Stimulated activated CD4-positive, alpha-beta T cell treated with anti-CD3 and anti-CD28 coated beads, Interleukin-4, amount 100 ng/mL, for 48 hours (primary cell): Measurements from ENCODE around the gene RPE65.
"Not testable (repeated sequence)": the region's sequence is repeated elsewhere in the genome, so short reads cannot be mapped to it uniquely, and the experiment has no call there.

Experiments used
- DNase-seq, 2 donors: peaks; one replicate each; pipeline ENCODE4 v3.0.0-alpha.2; 2020; ENCODE audit warnings: low read depth in 2 of 2

Gene RPE65

DNA sequence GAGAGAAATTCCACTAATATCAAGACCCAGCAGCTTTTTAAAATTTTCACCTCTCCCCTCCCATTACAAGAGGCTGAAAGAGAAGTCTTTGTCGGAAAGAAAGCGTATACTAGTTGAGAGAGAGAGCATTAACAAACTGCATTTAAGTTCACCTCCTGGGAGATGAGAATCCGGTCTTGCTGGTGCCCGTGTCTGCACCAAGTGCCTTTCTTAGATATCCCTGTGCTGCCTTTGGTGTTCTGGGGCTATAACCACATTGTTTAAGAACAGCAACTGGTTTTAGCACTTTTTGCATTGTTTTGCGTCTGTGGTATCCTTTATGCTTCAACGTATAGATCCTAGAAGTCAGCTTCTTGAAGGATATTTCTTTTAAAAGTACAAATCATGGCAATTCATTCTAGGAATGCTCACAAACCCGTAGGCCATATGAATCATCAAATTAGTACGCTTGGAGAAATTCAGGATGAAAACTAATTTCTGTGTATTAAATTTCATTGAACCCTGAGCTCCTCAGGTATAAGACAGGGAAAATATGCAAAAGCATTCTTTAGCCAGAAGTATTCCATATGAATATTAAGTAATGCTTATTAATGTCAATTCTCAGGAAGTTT, 3.4 kb upstream of the RPE65 start:
- DNase-seq, result no peak

DNA sequence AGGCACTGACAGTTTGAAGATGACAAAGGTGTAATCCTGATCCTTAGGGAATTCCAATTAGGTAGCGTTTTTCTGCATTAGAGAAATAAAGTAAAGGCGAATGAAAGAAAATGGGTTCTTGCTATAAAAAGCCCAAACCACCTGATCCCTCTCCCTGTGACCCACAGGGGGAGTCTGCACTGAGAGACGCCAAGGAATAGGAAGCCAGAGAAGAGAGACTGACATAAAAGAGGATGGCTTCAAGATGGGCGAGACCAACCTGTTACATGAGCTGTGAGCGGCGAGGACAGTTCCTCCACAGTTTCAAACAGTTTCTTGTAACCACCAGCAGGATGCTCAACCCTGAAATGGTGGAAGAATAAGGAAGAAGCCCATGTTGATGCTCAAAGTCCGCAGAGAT, 1.4 kb downstream of the RPE65 start:
- DNase-seq, result no peak

DNA sequence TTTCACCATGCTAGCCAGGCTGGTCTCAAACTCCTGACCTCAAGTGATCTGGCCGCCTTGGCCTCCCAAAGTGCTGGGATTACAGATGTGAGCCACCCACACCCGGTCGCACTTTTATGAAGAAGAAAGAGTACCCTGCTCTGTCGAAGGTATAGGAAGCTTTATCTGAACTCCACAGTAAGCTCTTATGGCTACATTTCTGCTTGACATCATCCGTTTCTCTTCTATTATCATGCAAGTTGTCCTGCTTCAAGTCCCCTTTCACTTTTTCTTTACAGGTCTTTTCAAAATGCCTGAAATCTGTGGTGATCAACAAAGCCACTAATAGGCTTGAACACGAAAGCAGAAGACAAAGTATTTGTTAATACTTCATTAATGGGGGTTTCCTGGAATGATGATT, 4.0 kb downstream of the RPE65 start:
- DNase-seq, result no peak

DNA sequence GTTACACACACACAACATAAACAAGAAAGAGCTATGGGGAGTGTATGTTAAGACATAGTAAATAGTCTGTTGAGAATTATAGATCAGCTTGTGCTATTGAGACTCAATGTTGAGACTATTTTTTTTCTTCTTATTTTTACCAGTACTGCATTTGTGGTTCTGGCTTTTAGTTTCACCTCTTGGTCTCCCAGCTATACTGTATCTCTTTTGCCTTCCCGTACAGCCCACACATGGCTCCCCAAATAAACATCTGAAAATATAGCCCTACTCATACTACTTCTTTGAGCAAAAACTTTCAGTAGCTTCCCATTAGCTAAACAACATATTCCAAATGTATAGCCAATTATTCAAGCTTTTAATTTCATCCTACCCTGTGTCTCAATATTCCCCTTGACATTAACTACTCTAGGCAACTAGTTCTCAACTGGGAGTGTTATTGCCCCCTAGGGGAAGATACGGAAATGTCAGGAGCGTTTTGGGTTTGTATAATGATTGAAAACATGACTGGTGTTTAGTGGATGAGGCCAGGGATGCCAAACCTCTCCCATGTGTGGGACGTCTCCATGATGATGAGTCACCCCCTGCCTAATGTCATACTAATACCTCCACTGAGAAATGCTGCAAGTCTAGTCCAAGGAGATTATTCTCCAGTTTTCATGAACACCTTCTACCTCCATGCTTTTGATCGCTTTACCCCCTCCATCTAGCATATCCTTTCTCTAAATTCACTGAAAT, 6.8 kb downstream of the RPE65 start:
- no peak for DNase-seq

DNA sequence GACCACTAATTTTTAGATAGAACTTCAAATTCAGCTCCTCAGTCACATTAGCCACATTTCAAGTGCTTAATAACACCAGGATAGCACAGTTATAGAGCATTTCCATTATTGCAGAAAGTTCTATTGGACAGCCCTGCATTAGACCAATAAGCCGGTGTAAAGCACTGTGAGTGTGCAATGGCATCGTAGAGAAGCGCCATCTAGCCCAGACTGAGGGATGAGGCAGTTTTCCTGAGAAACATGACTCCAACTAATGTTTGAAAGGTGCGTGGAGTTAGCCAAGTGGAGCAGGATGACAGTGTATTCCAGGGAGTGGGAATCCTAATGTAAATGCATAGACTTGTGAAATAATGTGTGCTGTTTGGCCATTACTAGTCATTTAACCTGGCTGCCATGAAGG, 7.7 kb downstream of the RPE65 start:
- no peak for DNase-seq

DNA sequence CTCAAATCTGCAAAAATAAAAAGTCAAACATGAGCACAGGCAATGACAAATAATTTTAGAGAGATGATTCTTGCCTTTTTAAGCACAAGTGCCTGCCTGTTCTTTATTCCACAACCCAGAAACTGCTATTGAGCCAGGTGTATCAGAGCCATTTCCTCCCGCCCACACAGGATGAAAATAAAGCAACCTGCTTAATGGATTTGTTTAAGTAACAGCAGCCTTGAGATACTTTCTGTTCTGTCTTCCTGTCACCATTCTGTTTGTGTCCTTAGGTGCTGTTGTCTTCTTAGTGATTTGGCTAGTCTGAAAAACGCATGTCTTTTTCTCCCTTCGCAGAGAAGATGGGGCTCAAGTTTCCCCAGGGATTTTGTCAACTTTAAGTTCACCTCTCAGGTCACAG, 11.4 kb downstream of the RPE65 start:
- DNase-seq, result no peak

DNA sequence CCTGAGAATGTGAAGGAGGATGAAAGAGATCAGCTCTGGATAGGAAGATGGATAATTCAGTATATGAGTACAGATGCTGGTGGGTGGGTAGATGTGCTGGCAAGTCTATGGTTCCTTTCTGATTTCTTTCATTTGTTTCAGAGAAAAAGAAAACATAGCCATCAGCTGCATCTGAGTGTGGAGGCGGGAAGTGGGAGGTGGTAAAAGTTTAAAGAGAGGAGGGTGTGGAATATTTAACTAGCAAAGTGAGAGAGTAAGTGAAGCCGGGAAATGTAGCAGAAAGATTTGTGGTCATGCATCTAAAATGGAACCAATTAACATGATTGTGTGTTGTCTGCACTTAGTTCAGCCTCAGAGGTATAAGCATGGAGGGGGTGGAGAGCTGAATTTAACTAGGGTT, 16.4 kb downstream of the RPE65 start:
- DNase-seq, result no peak

DNA sequence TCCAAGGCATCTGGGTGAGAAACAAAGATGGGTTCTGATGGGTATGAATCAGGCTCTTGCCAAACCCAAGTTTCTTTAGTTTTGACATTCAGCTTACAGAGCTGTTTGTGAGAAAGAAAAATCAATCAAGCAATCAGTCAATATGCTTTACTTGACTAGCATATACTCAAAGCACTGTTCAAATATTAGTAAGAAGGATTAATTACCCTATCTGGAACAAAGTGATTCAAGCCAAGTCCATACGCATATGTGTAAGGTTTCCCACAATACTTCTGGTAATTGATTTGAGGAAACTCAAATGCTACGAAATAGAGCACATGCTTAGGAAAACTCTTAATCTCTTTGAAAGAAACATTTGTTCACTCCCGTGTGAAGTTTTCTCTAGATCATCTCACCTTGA, 18.7 kb downstream of the RPE65 start:
- no peak for DNase-seq

DNA sequence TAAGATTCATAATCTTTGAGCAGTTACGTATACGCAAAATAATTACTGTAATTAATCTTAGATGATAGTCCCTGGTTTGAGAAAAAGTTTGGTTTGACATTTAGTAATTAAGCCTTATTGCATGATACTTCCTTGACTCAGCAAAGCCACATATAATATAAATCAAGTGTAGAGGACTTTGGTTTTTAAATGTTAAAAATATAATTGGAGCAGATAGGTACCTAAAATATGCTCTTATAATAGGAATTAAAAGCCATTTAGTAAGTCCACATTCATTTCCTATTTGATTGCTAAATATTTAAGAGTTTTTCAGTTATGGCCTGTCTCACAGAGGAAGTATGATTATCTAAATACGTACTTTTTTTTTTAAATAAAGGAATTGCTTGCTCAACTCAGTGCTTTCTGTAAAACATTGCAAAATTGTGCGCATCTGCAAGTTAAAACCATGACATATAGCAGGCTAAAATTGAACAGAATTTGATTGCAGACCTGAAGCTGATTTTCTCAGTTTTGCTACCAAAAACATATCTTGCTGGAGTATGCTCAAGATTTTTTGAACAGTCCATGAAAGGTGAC, 20.4 kb downstream of the RPE65 start:
- no peak for DNase-seq

DNA sequence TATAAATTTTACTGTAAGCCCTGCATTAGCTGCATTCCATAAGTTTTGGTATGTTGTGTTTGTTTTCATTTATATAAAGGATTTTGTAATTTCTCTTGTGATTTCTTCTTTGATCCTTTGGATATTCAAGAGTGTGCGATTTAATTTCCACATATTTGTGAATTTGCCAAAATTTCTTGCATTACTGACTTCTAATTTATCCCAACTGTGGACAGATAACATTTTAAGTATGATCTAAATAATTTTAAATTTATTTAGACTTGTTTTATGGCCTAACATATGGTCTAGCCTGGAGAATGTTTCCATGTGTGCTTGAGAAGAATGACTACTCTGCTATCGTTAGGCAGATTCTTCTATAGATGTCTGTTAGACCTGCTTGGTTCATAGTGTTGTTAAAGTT, 23.2 kb downstream of the RPE65 start:
- DNase-seq, result no peak

DNA sequence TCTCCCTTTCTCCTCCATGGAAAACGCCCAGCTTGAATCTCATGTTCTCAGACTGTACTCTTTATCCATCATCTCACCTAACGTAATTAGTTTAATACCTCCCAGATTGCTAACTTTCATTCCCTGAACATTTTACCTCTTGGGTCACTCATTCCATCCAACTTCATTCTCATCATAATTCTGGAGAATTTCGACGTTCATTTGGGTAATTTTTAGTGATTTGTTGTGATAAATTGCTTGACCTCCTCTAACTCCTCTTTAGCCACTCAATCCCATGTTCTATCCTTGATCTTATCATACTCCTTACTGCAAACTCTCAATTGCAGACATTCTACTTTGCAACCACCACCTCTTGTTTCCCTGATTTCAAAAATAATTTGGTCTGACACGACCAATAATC, 28.4 kb downstream of the RPE65 start:
- no peak for DNase-seq

DNA sequence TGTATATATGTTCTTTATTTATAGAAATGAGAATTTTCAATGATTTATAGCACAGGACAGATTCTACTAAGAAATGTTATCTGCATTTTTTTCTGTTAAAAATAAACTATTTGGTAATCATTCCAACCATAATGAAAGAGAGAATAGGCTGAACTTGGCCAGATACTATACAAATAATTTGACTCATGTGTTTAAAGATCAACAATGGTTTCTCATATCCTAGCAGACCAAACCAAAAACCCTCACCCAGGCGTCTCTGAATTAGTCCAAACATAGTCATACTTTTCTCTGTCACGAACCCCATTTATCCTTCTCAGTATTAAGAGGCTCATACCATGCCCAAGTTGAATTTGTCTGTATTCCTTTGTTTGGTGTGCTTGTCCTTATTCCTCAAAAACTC, 40.3 kb downstream of the RPE65 start:
- DNase-seq, result no peak

DNA sequence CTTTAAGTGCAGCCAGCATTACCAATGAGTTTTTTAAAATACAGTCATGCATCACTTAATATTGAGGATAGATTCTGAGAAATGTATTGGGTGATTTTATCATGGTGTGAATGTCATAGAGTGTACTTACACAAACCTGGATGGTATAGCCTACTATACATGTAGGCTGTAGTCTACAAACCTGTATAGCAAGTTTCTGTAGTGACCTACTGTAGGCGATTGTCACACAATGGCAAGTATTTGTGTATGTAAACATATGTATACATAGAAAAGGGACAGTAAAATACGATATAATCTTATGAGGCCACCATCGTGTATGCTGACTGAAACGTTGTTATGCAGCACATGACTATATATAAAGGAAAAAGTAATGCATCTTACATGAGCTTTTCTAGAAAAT, 48.2 kb downstream of the RPE65 start:
- DNase-seq, result no peak

DNA sequence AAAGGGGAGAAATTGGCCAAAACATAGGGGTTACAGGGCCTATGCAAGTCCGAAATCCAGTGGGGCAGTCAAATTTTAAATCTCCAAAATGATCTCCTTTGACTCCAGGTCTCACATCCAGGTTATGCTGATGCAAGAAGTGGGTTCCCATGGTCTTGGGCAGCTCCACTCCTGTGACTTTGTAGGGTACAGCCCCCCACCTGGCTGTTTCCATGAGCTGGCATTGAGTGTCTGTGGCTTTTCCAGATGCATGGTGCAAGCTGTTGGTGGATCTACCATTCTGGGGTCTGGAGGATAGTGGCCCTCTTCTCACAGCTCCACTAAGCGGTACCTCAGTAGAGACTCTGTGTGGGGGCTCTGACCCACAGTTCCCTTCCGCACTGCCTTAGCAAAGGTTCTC, 54.2 kb downstream of the RPE65 start:
- DNase-seq, result not testable (repeated sequence)

DNA sequence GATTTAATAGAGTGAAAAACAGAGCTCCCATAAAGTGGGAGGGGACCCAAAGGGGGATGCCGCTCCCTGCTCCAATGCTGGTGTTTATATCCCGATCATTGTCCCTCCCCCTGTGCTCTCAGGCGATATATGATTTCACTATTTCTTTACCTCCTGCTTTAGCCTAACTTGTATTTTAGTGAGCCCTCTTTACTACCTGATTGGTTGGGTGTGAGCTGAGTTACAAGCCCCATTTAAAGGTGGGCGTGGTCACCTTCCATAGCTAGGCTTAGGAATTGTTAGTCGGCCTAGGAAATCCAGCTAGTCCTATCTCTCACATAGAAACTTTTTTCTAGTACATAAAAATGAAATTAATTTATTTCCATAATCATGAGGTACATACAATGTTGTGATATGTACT, 57.3 kb downstream of the RPE65 start:
- not testable (repeated sequence) for DNase-seq

DNA sequence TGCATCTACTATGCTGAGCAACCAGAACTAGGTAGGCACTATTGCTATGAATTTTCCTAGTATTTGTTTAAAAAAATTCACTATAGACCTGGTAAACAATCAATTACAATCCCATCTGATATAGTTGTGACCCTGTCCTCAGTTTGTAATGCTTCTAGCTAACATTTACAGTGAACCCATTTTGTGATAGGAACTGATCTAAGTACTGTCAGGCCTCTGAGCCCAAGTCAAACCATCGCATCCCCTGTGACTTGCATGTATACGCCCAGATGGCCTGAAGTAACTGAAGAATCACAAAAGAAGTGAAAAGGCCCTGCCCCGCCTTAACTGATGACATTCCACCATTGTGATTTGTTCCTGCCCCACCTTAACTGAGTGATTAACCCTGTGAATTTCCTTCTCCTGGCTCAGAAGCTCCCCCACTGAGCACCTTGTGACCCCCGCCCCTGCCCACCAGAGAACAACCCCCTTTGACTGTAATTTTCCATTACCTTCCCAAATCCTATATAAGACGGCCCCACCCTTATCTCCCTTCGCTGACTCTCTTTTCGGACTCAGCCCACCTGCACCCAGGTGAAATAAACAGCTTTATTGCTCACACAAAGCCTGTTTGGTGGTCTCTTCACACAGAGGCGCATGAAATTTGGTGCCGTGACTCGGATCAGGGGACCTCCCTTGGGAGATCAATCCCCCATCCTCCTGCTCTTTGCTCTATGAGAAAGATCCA, 63.8 kb downstream of the RPE65 start:
- not testable (repeated sequence) for DNase-seq

DNA sequence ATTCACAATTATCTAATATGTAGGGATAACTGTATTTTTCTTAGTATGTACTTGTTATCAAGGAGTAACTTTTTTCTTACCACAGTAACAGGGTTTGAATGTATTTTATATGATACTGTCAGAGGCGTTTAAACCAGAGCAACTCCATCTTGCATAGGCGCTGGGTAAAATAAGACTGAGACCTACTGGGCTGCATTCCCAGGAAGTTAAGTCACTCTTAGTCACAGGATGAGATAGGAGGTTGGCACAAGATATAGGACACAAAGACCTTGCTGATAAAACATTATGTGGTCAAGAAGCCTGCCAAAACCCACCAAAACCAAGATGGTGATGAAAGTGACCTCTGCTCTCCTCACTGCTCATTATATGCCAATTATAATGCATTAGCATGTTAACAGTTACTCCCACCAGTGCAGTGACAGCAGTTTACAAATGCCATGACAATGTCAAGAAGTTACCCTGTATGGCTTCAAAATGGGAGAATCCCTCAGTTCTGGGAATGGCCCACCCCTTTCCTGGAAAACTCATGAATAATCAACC, 64.8 kb downstream of the RPE65 start:
- no peak for DNase-seq

DNA sequence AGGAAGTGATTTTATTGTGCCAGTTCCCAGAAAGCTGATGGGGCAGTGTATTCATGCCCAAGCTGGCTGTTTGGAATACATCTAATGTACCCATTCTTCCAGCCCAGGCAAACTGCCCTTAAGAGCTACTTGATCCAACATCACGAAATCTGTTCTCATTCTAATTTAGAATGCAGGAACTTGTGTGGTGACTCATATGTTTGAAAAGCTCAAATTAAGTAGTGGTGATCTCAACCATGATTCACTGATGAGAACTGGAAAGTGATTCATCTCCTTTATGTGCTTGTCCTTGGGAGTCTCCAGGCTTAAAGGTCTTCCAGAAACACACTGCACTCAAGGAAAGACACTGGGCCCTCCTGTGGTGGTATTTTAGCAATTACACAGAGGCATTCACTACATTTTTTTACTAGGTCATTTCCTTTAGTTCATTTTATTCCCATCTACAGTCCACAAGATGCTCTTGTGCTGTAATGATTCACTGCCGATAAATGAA, 65.4 kb downstream of the RPE65 start:
- DNase-seq, result no peak

DNA sequence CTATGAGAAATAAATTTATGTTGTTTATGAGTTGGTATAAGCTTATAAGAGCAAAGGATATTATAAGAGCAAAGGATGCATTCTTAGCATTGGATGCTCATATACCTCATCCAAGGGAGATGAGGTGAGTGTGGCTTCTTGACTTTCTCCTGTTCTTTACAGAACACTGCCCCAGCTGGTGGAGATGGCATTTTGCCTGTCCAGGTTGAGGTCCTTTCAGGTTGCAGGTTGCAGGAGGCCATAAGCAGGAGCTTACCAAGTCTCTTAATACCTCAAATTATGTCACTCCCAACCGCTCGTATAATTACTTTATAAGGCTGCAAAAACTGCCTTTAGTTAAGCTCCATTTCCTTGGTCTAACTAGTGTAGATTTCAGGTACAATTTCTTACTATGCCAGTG, 66.7 kb downstream of the RPE65 start:
- DNase-seq, result no peak

DNA sequence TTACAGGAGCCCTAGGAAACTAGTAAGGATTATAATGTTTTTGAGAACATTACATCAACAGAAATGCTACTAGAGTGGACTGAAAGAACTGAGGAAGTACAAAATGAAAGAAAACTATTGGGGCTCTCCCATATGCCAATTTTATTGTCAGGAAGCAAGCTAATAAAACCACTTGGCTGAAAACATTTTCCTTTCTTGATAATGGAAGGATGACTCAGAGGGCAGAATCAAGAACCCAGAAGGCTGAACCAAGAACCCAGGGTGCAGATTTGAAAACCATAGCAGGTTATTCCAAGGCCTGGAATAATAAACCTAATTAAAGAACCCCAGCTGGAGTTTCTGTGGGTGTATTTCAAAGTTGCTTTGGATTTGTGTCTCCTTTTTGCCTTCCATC, 70.7 kb downstream of the RPE65 start:
- no peak for DNase-seq
